GM21528 (cell line): Measurements from ENCODE around the gene THRA.

ENCODE experiments used
- ATAC-seq: cut with Tn5 transposase; IDR thresholded peaks from one replicate; pipeline ENCODE4 v1.9.1; 2021; ENCODE audit warnings: mild to moderate bottlenecking, moderate library complexity; ENCODE audit not compliant: unreplicated experiment, low FRiP score

Gene THRA

DNA sequence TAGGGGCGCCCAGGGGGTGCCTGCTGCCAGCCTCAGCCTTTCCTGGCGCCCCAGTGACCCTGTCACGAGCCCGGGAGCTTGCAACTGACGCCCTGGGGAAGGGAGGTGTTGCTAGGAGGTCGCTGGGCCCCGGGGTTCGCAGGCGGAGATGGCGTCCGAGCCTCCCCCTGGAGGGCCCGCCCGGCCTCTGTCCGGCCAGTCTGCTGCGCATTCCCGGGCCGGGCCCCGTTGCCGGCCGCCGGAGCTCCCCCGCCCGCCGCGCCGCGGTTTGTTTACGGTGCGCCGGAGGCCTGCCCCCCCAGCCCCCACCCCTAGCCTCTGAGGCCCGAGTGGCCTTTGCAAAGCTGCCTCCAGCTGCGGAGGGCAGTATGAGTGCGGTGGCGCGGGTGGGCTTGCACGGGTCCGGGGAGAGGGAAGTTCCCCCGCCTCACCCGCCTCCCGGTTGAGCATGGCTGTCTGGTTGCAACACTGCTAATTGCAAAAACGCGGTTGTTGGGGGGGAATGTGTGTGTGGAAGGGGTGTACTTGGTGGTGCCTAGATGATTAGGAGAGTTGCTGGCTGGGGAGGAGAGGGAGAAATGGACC is 514 bp downstream of the THRA start:
- ATAC-seq: no peak

DNA sequence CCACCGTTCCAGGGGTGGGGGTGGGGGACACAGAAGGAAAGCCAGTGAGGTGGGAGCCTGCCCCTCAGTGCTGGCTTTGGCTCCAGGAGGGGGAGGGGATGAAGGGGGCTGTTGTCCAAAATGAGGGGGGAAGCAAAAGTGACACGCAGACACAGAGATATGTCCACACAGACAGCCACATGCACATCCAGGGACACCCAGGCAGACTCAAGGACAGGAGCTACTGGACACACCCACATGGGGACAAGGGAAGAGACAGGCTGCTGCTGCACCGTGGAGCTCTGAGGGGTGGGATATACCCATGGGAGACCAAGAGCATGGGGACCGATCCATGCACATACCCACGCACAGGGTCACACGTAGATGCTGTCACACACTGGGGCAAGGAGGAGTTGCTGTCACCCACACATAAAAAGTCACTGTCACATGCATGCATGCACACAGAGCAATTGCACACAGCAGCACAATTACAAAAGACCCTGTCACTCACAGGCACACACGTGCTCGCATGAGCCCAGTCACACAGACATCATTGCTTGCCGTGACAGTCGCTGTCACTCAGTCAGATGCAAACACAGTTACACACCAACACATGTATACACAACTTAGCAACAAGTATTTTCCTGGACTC is 1.3 kb downstream of the THRA start:
- no peak for ATAC-seq

DNA sequence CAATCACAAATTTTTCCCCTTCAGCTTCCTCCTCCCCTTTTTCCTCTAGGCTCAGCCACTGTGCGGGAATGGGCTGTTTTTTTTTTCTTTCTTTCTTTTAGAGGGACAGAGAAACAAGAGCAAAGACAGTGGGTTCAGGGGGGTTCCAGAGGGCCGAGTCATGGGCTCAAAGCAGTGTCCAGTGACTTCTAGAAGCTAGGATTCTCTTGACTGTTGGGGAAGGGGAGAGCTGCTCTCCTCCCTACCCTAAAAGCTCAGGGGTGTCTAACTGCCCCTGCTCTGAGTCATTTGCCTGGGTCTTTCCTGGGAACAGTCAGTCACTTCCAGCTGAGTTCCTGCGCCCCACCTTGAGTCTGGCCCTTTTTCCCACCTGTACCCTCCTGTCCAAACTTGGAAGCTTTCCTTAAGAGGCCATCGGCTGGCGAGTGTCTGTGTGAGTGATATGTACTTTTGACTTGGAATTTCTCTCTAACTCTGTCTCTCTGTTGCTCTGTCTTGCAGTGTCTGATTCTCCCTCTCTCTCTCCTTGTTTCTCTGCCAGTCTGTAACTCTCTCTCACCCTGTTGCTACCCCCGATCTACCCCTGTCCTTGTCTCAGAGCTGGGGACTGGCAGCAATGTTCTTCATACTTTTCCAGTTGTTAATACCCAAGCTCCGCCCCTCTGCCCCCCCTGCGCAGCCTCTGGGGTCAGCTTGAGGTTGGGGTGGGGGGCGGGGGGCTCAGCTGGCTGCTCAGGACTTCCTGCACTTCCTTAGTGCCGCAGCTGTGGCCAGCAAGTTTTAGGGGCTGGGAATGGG is 2.4 kb downstream of the THRA start:
- ATAC-seq: no peak

DNA sequence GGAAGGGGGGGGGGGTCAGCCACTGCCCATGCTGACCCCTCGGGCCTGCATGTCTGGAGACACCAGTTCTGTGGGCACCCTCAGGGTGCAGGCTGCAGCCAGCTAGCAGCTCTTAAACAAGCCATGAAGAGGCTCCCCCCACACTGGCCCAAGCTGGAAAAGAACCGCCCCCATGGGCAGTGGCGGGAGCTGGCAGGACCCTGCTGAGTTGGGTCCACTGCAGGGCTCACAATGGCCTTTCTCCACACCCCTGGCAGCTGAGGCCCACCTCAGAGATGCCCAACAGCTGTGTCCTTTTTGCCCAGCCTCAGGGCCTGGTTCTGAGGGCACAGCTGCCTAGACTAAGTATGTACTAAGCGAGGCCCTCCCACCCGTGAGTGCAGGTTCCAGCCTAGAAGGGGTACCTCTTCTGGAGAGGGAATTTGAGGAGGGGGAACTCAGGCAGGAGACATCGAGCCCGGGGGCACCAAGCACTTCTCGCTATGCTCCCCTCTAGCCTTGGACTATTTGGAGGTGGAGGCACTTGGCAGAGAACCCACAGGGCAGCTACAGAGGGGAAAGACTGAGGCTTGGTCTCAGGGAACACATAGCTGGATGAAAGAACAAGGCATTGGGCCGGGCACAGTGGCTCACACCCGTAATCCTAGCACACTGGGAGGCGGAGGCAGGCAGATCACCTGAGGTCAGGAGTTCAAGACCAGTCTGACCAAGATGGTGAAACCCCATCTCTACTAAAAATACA is 3.2 kb downstream of the THRA start:
- ATAC-seq: no peak

DNA sequence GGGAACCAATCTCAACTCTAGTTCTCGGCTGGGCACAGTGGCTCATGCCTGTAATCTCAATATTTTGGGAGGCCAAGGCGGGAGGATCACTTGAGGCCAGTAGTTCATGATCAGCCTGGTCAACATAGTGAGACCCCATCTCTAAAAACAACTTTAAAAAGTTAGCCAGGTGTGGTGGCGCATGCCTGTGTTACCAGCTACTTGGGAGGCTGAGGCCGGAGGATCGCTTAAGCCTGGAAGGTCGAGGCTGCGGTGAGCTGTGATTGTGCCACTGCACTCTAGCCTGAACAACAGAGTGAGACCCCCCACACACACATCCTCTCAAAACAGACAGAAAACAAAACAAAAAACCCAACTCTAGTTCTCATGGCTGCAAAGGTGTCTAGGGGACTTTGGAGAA is 4.9 kb downstream of the THRA start:
- no peak for ATAC-seq

DNA sequence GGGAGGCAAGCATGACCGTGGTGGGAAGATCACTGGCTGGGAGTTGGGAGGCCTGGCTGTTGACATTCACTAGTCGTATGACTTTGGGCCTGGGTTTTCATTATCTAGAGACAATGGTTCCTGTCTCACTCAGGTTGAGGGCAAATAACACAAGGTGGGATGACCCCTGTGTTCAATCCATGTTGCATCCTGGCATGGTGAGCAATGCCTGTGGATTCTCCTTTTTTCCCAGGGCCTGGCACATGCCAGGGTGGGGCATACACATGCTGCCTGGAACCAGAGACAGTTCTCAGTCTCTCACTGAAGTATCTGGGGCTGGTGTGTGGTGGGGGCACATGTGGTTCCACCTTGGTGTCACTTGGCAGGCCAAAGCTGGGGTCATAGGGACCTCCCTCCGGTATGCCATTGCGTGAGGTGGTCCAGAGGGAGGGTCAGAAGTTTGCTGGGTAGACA is 5.4 kb downstream of the THRA start:
- no peak for ATAC-seq

DNA sequence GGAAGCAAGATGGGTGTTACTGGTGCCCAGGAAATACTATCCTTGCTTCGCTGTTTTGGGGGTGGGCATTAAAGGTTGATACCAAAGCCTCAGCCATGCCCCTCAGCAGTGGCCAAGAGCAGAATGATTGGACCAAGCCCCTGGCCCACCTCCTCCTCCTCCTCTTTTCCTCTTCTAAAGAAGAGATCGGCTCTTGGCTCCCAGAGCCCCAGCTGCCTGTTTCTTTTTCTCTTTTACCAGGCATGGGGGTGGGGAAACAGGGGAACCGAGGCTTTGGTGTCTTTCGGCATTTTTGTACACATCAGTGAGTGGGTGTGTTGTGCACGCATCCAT is 5.8 kb downstream of the THRA start:
- ATAC-seq: no peak

DNA sequence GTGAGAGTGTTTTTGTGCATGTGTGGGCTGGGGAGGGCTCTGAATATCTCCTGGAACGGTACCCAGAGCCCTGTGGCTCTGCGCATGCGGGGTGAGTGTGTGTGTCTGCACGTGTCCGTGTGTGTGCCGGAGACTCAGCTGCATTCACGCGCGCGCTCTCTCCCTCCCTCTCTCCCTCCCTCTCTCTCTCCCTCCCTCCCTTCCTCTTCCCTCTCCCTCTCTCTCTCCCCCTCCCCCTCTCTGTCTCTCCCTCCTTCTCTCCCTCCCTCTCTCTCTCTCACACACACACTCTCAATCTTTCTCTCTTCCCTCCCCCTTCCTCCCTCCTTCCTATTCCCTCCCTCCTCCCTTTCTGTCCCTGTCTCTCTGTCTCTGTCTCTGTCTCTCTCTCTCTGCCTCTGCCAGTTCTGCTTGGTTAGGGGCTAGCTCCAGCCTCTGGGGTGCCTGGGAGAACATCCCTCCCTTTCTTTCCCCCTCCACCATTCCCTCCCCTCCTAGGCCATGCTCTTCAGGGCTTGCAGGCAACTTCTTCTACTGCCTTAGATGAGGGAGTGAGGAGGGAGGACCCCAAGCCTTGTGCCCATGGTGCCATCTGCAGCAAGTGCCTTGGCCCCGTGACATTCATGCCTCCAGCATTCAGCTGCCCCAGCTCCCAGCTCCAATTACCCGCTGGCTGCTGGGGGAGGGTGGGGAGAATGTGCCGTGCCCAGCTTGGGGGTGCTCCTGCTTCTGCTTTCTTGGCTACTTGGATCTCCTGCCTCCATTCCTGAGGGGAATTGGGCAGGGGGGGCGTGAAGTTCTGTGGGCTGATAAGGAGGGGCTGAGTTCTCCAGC is 6.4 kb downstream of the THRA start:
- no peak for ATAC-seq

DNA sequence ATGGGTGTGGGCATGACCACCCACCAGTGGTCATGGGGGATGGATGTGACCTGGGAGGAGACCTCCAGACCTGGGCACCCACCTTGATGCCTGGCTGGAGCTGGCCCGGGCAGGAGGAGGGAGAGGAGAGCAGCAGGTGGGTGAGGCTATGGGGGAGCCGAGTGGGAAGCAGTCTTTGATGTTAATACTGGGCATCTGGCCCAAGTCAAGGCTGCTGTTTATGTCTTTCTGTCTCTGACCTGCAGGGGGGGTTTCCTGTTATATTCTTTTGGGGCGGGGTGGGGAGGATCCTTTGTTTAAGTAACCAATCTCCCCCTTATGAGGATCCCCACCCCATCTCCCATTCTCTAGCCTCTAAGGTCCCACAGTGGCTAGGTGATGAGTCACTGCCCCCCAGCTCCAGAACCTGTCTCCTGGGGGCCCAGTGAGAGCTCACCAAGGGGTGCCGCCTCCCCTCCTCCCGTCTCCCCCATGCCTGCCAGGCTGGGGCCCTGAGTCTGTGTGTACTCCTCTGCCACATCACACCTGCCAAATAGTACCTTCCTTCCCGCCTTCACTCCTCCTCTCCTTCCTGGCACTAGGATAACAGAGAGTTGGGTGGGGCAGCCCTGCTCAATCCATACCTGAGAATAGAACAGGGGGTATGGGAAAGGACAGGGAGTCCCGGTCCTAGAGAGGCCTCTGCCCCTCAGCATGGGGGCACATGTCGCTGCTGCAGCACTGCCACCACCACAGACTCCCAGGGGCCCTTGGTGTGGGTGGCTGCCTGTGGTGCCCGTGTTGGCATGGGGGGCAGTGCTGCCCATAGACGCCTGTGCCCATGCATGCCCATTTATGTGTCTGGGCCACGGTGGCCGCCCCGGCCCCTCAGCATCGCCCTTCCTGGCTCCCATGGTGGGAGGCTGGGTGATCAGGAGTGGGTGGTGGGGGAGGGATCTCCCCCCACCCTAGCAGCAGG is 7.3 kb downstream of the THRA start:
- ATAC-seq: no peak

DNA sequence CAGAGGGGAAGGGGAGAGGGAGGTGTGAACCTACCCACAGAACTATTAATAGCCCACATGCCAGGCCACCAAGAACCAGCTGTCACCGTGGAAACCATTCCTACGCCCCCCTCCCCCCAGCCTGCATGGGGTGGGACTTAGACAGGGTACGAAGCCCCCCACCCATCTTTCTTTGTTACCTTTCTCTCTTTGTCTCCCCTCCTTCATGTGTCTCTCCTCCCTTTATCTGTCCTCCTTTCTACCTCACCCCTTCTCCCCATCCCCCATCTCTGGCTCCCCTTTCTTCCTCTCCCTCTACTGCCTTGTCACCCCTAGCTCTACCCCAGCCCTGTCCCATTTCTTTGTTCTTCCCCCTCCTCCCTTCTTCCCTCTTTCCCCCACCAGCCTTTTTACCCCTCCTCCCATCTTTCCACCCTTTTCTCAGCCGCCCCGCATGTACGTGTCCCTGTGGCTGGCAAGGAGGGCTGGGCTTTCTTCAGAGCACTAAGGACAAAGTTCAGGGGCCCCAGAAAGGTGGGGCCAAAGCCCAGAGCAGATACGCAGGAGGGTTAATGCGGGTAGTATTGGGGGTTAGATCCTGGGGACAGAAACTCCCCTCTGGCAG is 8.0 kb downstream of the THRA start:
- no peak for ATAC-seq

DNA sequence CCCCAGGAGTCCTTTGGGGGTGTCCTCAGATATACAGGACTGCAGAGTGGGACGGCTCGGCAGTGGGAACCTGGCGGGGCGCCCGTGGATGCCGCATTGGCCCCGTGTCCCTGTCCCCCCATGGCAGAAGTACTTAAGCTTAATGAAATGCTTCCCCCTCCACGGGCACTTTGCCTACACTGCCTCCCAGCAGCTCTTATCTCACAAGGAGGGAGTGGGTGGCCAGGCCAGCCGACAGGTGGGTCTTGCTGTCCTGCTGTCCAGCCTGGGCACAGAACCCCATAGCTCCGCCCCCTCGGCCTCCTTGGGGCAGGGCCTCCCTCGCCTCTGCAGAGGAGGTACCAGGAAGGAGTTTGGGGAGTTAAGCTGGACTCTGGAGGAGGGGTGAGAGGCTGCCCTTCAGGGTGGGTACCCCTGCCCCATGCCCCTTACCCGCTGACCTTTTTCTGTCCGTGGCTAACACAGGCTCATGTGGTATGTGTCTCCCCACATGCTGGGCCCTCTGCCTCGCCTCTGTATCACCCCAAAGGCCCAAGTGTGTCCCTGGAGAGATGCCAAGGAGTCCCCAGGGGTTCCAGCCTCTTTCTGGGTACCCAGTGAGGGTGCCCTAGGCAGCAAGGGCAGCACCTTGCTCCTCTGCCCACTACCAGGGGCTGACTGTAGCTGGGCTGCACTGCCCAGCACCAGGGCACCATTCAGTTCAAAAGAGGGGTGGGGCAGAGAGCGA is 8.7 kb downstream of the THRA start:
- ATAC-seq: no peak

DNA sequence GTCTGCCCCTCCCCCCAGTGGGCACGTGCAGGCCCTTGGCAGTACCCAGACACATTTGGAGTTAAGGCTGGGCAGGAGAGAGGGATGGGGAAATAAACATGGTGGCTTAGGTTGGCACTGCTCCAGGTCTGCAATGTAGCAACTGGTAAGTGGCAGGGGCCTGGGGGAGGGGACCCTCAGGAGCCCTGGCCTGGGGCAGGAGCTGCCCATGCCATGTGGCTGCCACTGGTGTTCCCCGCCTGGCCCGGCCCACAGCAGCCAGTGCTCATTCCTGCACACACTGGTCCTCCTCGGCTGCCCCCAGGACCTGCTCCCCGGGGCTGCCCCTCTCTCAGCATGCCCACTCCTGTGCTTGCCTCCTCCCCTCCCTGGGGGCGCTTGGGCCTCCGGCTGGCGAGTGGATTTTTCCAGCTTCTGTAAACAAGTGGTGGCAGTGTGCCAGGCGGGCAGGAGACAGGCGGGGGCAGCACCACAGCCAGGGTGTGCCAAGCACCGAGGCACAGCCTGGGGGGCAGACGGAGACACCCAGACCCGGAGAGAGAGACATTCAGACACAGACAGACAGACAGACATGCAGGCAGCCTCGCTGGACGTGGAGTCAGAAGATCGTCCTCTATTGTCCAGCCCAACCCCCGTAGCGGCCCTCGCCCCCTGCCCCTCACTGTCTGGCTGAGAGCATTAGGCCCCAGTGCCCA is 9.4 kb downstream of the THRA start:
- ATAC-seq: no peak

DNA sequence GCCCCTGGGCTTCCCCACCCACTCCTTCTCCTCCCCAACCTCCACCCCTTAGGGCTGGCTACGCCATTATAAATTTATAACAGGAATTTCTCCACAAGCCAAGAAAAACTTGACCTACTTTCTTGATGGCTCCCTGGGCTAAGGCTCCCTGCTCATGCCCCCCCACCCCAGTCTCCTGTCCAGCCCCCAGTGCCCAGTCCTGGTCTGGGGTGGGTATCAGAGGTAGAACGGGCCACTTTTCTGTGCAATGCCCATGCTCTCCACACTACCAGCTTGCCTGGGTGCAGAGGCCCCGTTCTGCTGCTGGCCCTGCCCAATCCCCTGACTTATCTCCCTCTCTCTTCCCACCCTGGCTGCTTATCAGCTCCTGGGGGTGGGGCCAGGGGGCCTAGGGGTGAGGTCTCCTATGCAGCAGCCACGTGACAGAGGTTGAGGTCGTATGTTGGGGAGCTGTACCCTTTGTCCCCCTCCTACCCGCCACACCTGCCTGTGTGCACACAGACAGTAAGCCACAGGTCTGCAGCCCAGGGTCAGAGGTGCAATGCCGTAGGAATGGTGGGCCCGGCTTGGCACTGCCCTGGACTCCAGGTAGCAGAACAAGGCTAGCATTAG is 10.1 kb downstream of the THRA start:
- no peak for ATAC-seq

DNA sequence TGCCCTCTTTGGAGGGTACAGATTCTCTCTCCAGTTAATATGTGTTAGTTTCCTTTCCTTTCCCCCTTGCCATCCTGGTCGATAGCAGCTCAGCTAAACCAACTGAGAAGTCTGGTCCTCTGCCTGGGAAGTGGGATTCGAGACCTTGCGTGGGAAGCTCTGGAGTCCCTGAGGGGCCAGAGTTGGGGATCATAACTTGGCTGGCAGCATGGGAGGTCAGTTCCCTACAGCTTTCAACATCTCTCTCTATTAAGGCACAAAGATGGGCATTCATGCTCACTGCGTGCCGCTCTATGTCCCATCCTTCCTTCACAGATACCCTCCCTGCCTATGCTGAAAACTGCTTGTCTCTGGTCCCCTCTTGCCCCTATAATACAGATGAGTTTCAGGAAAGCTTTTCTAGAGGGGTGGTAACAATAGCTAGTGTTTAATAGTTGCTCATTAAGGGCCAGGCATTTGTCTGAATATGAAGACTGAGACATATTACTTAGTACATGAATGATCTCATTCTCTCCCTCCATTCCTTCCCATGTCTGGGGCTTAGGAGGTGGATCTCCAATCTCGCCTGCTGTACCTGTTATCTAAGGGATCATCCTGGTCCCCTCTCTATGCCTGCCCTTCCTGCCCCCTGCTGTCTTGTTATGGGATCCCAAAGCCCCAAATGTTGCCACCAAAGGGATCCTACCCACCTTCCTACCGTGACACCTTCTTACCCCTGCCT is 10.8 kb downstream of the THRA start:
- no peak for ATAC-seq

DNA sequence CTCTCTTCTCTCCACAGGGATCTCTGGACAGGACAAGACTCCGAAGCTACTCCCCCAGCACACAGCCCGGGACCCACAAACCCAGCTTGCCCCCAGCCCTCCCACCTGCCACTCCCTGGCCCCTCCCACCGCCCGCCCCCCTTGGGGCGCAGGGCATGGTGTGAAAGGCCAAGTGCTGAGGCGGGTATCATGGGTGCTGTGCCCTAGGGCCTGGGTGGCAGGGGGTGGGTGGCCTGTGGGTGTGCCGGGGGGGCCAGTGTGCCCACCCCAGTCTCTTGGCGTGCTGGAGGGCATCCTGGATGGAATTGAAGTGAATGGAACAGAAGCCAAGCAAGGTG is 11.4 kb downstream of the THRA start:
- ATAC-seq: no peak

DNA sequence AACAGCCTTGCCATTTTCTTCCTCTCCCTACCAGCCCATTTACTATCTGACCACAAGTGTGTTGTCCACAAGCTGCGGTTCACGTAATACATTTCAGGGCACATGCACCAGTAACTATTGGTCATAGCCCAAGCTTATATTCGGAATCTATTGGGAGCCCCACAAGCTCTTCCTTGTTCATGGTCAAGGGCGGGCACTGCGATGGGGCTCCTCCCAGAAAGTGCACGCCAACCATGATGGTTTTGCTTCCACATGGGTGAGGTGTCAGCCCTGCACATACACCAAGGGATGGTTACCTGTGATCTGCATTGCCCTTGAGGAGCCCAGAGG is 12.1 kb downstream of the THRA start:
- no peak for ATAC-seq
